DMS53 treated with DMSO at 0.1 percent for 48 hours (cell line): ENCODE measurements around the gene NEDD8.
"Not testable (repeated sequence)": the region's sequence is repeated elsewhere in the genome, so short reads cannot be mapped to it uniquely, and the experiment has no call there.

Experiments used
- DNase-seq: peaks from one replicate; lab custom pipeline; 2025; ENCODE audit not compliant: unreplicated experiment; lab: John Stamatoyannopoulos, UW

Gene NEDD8

GRCh38 chr14:24228902-24229301 is 3.3 kb downstream of the NEDD8 start:
- no peak for DNase-seq

GRCh38 chr14:24226473-24226872 is 5.7 kb downstream of the NEDD8 start:
- no peak for DNase-seq

GRCh38 chr14:24224618-24225071 is 7.5 kb downstream of the NEDD8 start:
- DNase-seq, result no peak

- not testable (repeated sequence) for DNase-seq
These were observed 9.2 kb downstream of the NEDD8 start for GRCh38 chr14:24222987-24223386.

GRCh38 chr14:24219521-24219920 is 12.6 kb downstream of the NEDD8 start:
- DNase-seq, result no peak

- DNase-seq, result no peak
These were observed 13.1 kb downstream of the NEDD8 start for GRCh38 chr14:24219080-24219479.

- not testable (repeated sequence) for DNase-seq
These were observed 15.3 kb downstream of the NEDD8 start for GRCh38 chr14:24216876-24217275.

- no peak for DNase-seq
These were observed 15.8 kb downstream of the NEDD8 start for GRCh38 chr14:24216345-24216699.

- DNase-seq, result peak; percentile 66
These were observed 16.4 kb downstream of the NEDD8 start, which contains the start of gene MDP1 for GRCh38 chr14:24215495-24216344. Gene MDP1, minus strand, starts transcription at chr14:24216066. Its CDS starts 111 bp downstream, at chr14:24215955.

- DNase-seq, result no peak
These were observed 18.1 kb downstream of the NEDD8 start for GRCh38 chr14:24213866-24214662.

GRCh38 chr14:24212924-24213865 is 19.0 kb downstream of the NEDD8 start, which contains the start of gene CHMP4A:
Gene CHMP4A, minus strand, starts transcription at chr14:24213488. Its CDS starts 49 bp downstream, at chr14:24213439.
- DNase-seq, result peak; percentile 68

- no peak for DNase-seq
These were observed 20.9 kb downstream of the NEDD8 start for GRCh38 chr14:24211311-24211710.

- DNase-seq, result no peak
These were observed 24.5 kb downstream of the NEDD8 start for GRCh38 chr14:24207625-24208024.

GRCh38 chr14:24207104-24207551 is 25.0 kb downstream of the NEDD8 start:
- no peak for DNase-seq

- DNase-seq, result no peak
These were observed 25.7 kb downstream of the NEDD8 start for GRCh38 chr14:24206260-24207103.

GRCh38 chr14:24204163-24205146 is 27.7 kb downstream of the NEDD8 start:
- no peak for DNase-seq

- DNase-seq, result not testable (repeated sequence)
These were observed 28.8 kb downstream of the NEDD8 start for GRCh38 chr14:24203249-24203886.

- not testable (repeated sequence) for DNase-seq
These were observed 29.6 kb downstream of the NEDD8 start for GRCh38 chr14:24202538-24202937.
